Measurements from ENCODE around the gene CD6. TPM values are rescaled to one million over a fixed set of nuclear protein-coding genes. Genes with fewer than 3 reads are reported as not detected.

The CD6 gene
- total and polyA plus RNA-seq, 11 donors: 0.08 to 6.1 (median 0.34) TPM; not detected in 1

- Histone ChIP-seq H3K4me1 (peaks cover 0 to 64% (median 8%) of the 10 kb centered on the region in 12 donors), H3K36me3 (no peaks in the 10 kb centered on the region), H3K27ac (peak overlapping the region in 1 of 12 donors; percentile 46), H3K27me3 (peaks cover 0 to 19% (median 10%) of the 10 kb centered on the region in 9 donors), H3K4me3 (no peak overlapping the region), H3K9me3 (no peaks in the 10 kb centered on the region)
- TF ChIP-seq POLR2A (IDR thresholded peaks at IDR 0.05) (no peak), CTCF (IDR thresholded peaks at IDR 0.05) (no peak)
- ATAC-seq (no peak), DNase-seq (no peak)
- WGBS, 4 donors: 90 to 91% (median 91%) methylated on average over 14 of the region's 14 CpGs
- intact Hi-C loops (cut with DNase I): no loop called here
Measured at GRCh38 chr11:61024938-61025820, 53.7 kb downstream of the CD6 start.

DNA sequence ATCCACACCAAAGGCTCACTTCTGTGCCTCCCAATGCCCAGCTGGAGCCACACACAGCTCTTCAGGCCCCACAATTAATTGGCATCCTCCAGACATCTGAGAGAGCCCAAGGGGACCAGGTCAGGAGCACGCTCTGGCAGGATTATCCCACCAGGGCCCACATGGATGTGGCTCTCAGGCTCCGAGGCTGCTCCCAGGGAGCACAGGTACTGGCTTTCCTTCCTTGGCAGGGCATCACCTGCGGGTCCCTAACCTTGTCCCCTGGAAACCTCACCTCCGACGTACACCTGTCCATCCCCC is 54.3 kb downstream of the CD6 start:
- Histone ChIP-seq H3K4me1 (peaks cover 0 to 64% (median 8%) of the 10 kb centered on the region in 12 donors), H3K27ac (peak overlapping the region in 1 of 12 donors; percentile 46), H3K36me3 (no peaks in the 10 kb centered on the region), H3K9me3 (no peaks in the 10 kb centered on the region), H3K27me3 (peaks cover 0 to 18% (median 8%) of the 10 kb centered on the region in 9 donors), H3K4me3 (no peak overlapping the region)
- DNase-seq (no peak), ATAC-seq (no peak)
- TF ChIP-seq POLR2A (IDR thresholded peaks at IDR 0.05): no peak
- TF ChIP-seq CTCF (IDR thresholded peaks at IDR 0.05): no peak
- intact Hi-C loops (cut with DNase I): no loop called here
- WGBS, 4 donors: 69 to 76% (median 72%) methylated on average over 5 of the region's 5 CpGs

DNA sequence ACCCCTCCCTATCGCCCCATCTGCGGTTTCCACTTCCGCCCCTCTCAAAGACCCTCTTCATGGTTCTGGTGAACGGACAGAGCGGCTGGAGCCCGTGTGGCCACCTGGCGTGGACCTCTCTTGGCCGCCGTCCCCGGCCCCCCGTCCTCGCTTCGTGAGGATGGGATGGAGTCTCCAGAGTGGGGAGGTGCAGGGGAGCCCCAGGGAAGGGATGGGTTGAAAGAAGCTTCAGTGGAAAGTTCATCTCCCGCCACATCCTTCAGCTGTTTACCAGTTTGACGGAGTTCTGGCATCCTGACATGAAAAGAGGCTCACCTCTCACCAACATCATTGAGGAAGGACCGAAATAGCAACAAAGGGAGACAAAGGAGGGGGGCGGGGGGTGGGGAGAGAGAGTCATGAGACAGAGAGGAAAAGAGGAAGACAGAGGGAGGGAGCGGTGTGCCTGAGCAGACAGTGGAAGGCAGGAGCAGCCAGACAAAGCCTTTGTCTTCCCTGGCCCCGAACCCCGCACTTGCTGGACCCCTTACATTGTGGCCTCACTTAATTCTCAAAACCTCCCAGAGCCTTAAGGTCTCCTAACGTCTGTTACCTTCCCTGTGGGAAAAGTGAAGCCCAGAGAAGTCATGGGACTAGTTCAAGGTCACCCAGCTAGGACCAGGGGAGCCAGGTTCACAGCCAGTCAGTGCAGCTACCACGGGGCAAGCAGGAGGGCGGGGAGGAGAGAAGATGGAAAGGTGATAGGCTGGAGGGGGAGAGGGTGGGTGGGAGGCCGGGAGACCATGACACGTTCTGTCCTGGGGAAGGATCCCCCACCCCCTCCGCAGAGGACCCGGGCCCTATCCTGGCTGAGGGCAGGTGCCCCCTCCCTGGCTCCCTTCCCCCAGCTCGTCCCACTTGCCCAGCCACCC is 54.9 kb downstream of the CD6 start:
- intact Hi-C loops (cut with DNase I): no loop called here
- DNase-seq (no peak), ATAC-seq (peak in 3 of 4 donors; percentile 23 to 64 (median 64))
- H3K27me3 ChIP-seq: peaks cover 0 to 13% (median 4%) of the 10 kb centered on the region in 9 donors
- TF ChIP-seq CTCF (IDR thresholded peaks at IDR 0.05) (no peak), POLR2A (IDR thresholded peaks at IDR 0.05) (no peak)
- H3K27ac ChIP-seq: peak overlapping the region in 1 of 12 donors; percentile 66
- no peak overlapping the region for H3K4me3 ChIP-seq
- 51 to 62% (median 57%) methylated on average over 25 to 28 of the region's 28 CpGs for WGBS, 4 donors
- H3K9me3 ChIP-seq: no peaks in the 10 kb centered on the region
- no peaks in the 10 kb centered on the region for H3K36me3 ChIP-seq
- peaks cover 0 to 60% (median 8%) of the 10 kb centered on the region in 12 donors for H3K4me1 ChIP-seq

All from heart left ventricle (tissue), 16 donors.